Progenitor cell of endocrine pancreas (in vitro differentiated cells): ENCODE measurements around the gene EMC6. TPM values are rescaled to one million over a fixed set of nuclear protein-coding genes. Genes with fewer than 3 reads are reported as not detected.
A peak's percentile ranks its signal among the peaks of the same experiment; 100 is the strongest.
"Not testable (repeated sequence)": the region's sequence is repeated elsewhere in the genome, so short reads cannot be mapped to it uniquely, and the experiment has no call there.

Experiments used
- DNase-seq: peaks from one replicate; pipeline ENCODE4 v3.0.0; 2021; ENCODE audit warnings: low spot score; ENCODE audit not compliant: unreplicated experiment
- H3K27ac Mint-ChIP-seq: 2 replicates; pipeline ENCODE4 v1.8.0; 2021; ENCODE audit warnings: mild to moderate bottlenecking, moderate library complexity, mixed read lengths
- H3K27me3 Mint-ChIP-seq: 2 replicates; pipeline ENCODE4 v1.8.0; 2021; ENCODE audit warnings: mixed read lengths
- H3K36me3 Mint-ChIP-seq: 2 replicates; pipeline ENCODE4 v1.8.0; 2022; ENCODE audit warnings: mixed read lengths; ENCODE audit not compliant: insufficient read depth
- H3K4me1 Mint-ChIP-seq: 2 replicates; pipeline ENCODE4 v1.8.0; 2021; ENCODE audit warnings: low read depth, mixed read lengths
- H3K4me3 Mint-ChIP-seq: 2 replicates; pipeline ENCODE4 v1.8.0; 2021; ENCODE audit warnings: low read depth, mild to moderate bottlenecking, moderate library complexity, mixed read lengths
- H3K9me3 Mint-ChIP-seq: 2 replicates; pipeline ENCODE4 v1.8.0; 2021; ENCODE audit warnings: low read depth, mixed read lengths
- CTCF ChIP-seq: fragments of 200-600 bp; sonication (generic); IDR thresholded peaks from one replicate; pipeline ENCODE4 v1.5.0; 2021; ENCODE audit warnings: antibody characterized with exemption, mild to moderate bottlenecking; ENCODE audit not compliant: unreplicated experiment
- total RNA-seq: library from RNA; stranded (reverse); gene quantifications from 2 replicates; pipeline ENCODE4 v1.2.1, GENCODE V29; 2021

Gene EMC6
- total RNA-seq, 1 donor from 2014 or later: 42.8 TPM

GRCh38 chr17:3695129-3695722 lies 26.6 kb downstream of the EMC6 start:
- TF ChIP-seq CTCF: no peak
- DNase-seq: no peak
- Mint-ChIP-seq H3K9me3 (no peaks in the 10 kb centered on the region), H3K4me1 (peaks cover 1% of the 10 kb centered on the region), H3K27me3 (peaks cover 53% of the 10 kb centered on the region), H3K36me3 (no peaks in the 10 kb centered on the region), H3K27ac (no peak overlapping the region), H3K4me3 (no peak overlapping the region)

- Mint-ChIP-seq H3K36me3 (no peaks in the 10 kb centered on the region), H3K9me3 (no peaks in the 10 kb centered on the region), H3K27ac (no peak within 1 kb of the TSS), H3K27me3 (peaks cover 53% of the 10 kb centered on the region), H3K4me1 (peaks cover 1% of the 10 kb centered on the region), H3K4me3 (peak within 1 kb of the TSS; percentile 64)
- peak; percentile 37 for DNase-seq
- TF ChIP-seq CTCF: no peak
Measured at GRCh38 chr17:3695723-3696411, 27.3 kb downstream of the EMC6 start, which contains the start of gene P2RX5. P2RX5 (minus strand) TSS chr17:3696155; CDS start chr17:3696005, 150 bp downstream.

DNA sequence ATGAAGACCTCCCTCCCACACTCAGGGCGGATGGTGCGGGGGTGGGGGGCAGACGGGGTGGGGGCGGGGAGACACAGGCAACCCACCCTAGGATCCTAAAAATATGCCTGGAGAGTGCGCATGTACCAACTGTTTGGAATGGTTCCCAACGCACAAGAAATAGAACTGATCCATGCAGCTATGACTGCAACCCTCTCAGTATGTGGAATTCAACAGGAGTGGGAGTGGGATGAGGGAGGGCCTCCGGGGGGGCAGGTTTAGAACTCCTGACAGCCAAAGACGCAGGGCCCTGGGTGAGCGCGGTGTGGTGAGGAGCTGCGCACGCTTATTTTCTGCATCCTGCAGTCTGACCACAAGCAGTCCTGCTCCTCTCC lies 28.5 kb downstream of the EMC6 start:
- Mint-ChIP-seq H3K4me3 (no peak overlapping the region), H3K36me3 (no peaks in the 10 kb centered on the region), H3K27me3 (peaks cover 53% of the 10 kb centered on the region), H3K4me1 (peaks cover 1% of the 10 kb centered on the region), H3K27ac (no peak overlapping the region), H3K9me3 (no peaks in the 10 kb centered on the region)
- no peak for TF ChIP-seq CTCF
- DNase-seq: no peak

DNA sequence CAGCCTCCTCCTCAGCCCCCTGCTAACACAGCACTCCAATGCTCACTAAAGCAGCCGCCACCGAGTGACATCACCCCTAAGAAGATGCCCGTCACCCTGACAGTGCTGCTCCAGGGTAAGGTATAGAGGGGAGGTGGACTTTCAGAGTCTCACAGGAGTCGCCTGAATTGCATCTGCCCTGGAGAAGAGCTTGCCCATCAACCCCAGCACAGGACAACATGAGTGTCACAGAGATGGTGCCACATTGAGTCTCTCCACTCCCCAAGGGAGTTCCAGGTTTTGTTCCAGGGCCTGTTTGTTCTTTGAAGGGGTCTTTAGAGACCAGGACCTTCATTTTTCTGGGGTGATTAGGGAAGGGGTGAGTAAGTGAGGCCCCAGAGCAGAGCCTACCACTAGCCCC lies 29.5 kb downstream of the EMC6 start:
- Mint-ChIP-seq H3K9me3 (peaks cover 4% of the 10 kb centered on the region), H3K4me1 (peaks cover 1% of the 10 kb centered on the region), H3K36me3 (peaks cover 5% of the 10 kb centered on the region), H3K27ac (no peak overlapping the region), H3K4me3 (no peak overlapping the region), H3K27me3 (peaks cover 51% of the 10 kb centered on the region)
- no peak for DNase-seq
- no peak for TF ChIP-seq CTCF

DNA sequence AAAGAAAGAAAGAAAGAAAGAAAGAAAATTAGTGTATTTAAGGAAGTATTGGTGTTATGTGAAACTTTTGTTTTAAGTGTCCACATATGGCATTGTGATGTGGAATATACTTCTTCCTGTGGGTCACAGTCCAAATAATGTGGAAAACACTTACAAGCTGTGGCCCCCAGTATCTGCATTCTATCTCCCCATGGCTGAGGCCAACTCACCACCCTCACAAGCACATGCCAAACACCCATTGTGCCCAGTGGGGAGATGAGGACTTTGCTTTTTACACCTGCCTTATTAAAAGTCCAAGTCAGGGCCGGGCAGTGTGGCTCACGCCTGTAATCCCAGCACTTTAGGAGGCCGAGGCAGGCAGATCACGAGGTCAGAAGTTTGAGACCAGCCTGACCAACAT lies 31.3 kb downstream of the EMC6 start:
- Mint-ChIP-seq H3K9me3 (peaks cover 4% of the 10 kb centered on the region), H3K4me1 (peaks cover 1% of the 10 kb centered on the region), H3K27me3 (peaks cover 35% of the 10 kb centered on the region), H3K4me3 (no peak overlapping the region), H3K27ac (no peak overlapping the region), H3K36me3 (peaks cover 5% of the 10 kb centered on the region)
- TF ChIP-seq CTCF: no peak
- DNase-seq: no peak

DNA sequence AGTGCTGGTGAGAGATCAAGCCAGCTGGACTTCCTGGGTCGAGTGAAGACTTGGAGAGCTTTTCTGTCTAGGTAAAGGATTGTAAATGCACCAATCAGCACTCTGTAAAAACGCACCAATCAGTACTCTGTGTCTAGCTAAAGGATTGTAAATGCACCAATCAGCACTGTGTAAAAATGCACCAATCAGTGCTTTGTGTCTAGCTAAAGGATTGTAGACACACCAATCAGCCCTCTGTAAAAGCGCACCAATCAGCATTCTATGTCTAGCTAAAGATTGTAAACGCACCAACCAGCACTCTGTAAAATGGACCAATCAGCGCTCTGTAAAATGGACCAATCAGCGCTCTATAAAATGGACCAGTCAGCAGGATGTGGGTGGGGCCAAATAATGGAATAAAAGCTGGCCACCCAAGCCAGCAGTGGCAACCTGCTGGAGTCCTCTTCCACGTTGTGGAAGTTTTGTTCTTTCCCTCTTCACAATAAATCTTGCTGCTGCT lies 33.5 kb downstream of the EMC6 start:
- not testable (repeated sequence) for H3K9me3 Mint-ChIP-seq, DNase-seq, H3K36me3 Mint-ChIP-seq, H3K4me3 Mint-ChIP-seq, H3K4me1 Mint-ChIP-seq
- H3K27ac Mint-ChIP-seq: peak overlapping the region; percentile 69
- H3K27me3 Mint-ChIP-seq: peaks cover 20% of the 10 kb centered on the region
